ENCODE results near the gene WDR20.
"Not testable (repeated sequence)": the region's sequence is repeated elsewhere in the genome, so short reads cannot be mapped to it uniquely, and the experiment has no call there.

Gene WDR20

GRCh38 chr14:102241147-102241546, 101.5 kb downstream of the WDR20 start:
- H3K36me3 ChIP-seq = no peaks in the 10 kb centered on the region
- no peaks in the 10 kb centered on the region for H3K27me3 ChIP-seq
- peaks cover 6 to 30% (median 15%) of the 10 kb centered on the region in 11 experiments; a peak in 17 of 22 replicates for H3K9me3 ChIP-seq (replicated peaks in 1 of 11)
- H3K4me3 ChIP-seq = no peak overlapping the region
- H3K4me1 ChIP-seq = no peaks in the 10 kb centered on the region
- H3K9ac ChIP-seq = no peak overlapping the region
- H4K20me1 ChIP-seq = no peaks in the 10 kb centered on the region; a peak in 1 of 22 replicates
- TF ChIP-seq Cebpa-rat (IDR thresholded peaks at IDR 0.05) = no peak
- no peak overlapping the region for H3K27ac ChIP-seq
- no peak overlapping the region for H3K4me2 ChIP-seq

- H3K9ac ChIP-seq, H3K4me1 ChIP-seq, H3K27ac ChIP-seq, H4K20me1 ChIP-seq, H3K27me3 ChIP-seq, H3K4me3 ChIP-seq, H3K36me3 ChIP-seq, H3K4me2 ChIP-seq: not testable (repeated sequence)
- H3K9me3 ChIP-seq (replicated peaks in 1 of 11) = peaks cover 6 to 30% (median 15%) of the 10 kb centered on the region in 11 experiments; a peak in 17 of 22 replicates
Observed at GRCh38 chr14:102243795-102244194, 104.1 kb downstream of the WDR20 start.

GRCh38 chr14:102246071-102246470, 106.4 kb downstream of the WDR20 start:
- Histone ChIP-seq H3K9ac (no peak overlapping the region), H3K27ac (no peak overlapping the region), H4K20me1 (no peaks in the 10 kb centered on the region), H3K4me2 (no peak overlapping the region), H3K9me3 (replicated peaks in 1 of 11) (peaks cover 6 to 26% (median 15%) of the 10 kb centered on the region in 11 experiments; a peak in 17 of 22 replicates), H3K36me3 (no peaks in the 10 kb centered on the region), H3K4me3 (no peak overlapping the region), H3K27me3 (no peaks in the 10 kb centered on the region), H3K4me1 (no peaks in the 10 kb centered on the region)
- no peak for TF ChIP-seq Cebpa-rat (IDR thresholded peaks at IDR 0.05)

- TF ChIP-seq Cebpa-rat (IDR thresholded peaks at IDR 0.05) = no peak
- Histone ChIP-seq H3K4me1 (no peaks in the 10 kb centered on the region), H4K20me1 (no peaks in the 10 kb centered on the region), H3K27ac (no peak overlapping the region), H3K9me3 (replicated peaks in 1 of 11) (peaks cover 6 to 18% (median 10%) of the 10 kb centered on the region in 11 experiments; a peak in 17 of 22 replicates), H3K4me3 (no peak overlapping the region), H3K9ac (no peak overlapping the region), H3K36me3 (no peaks in the 10 kb centered on the region), H3K4me2 (no peak overlapping the region), H3K27me3 (no peaks in the 10 kb centered on the region)
Observed at GRCh38 chr14:102248121-102248520, 108.4 kb downstream of the WDR20 start.

- H3K27ac ChIP-seq = no peak overlapping the region
- no peak overlapping the region for H3K4me2 ChIP-seq
Observed at GRCh38 chr14:102249041-102249440, 109.3 kb downstream of the WDR20 start.

GRCh38 chr14:102249981-102250380, 110.3 kb downstream of the WDR20 start:
- Histone ChIP-seq H3K9ac (no peak overlapping the region), H3K27ac (no peak overlapping the region), H3K36me3 (no peaks in the 10 kb centered on the region), H3K4me3 (no peak overlapping the region), H3K9me3 (replicated peaks in 1 of 11) (no peaks in the 10 kb centered on the region), H3K27me3 (no peaks in the 10 kb centered on the region), H3K4me1 (no peaks in the 10 kb centered on the region), H3K4me2 (no peak overlapping the region), H4K20me1 (no peaks in the 10 kb centered on the region)
- no peak for TF ChIP-seq Cebpa-rat (IDR thresholded peaks at IDR 0.05)

More at GRCh38 chr14:102249041-102249440, 109.3 kb downstream of the WDR20 start:
- TF ChIP-seq Cebpa-rat (IDR thresholded peaks at IDR 0.05) = no peak
- Histone ChIP-seq H4K20me1 (no peaks in the 10 kb centered on the region), H3K4me3 (no peak overlapping the region), H3K9me3 (replicated peaks in 1 of 11) (peaks cover 1 to 9% (median 2%) of the 10 kb centered on the region in 11 experiments; a peak in 17 of 22 replicates), H3K9ac (no peak overlapping the region), H3K27me3 (no peaks in the 10 kb centered on the region), H3K4me1 (no peaks in the 10 kb centered on the region), H3K36me3 (no peaks in the 10 kb centered on the region)

- no peak for TF ChIP-seq Cebpa-rat (IDR thresholded peaks at IDR 0.05)
- Histone ChIP-seq H3K27me3 (no peaks in the 10 kb centered on the region), H3K4me1 (no peaks in the 10 kb centered on the region), H3K9ac (no peak overlapping the region), H3K9me3 (replicated peaks in 1 of 11) (no peaks in the 10 kb centered on the region), H4K20me1 (no peaks in the 10 kb centered on the region), H3K36me3 (no peaks in the 10 kb centered on the region), H3K4me2 (no peak overlapping the region), H3K4me3 (no peak overlapping the region), H3K27ac (no peak overlapping the region)
Observed at GRCh38 chr14:102250636-102251035, 110.9 kb downstream of the WDR20 start.

GRCh38 chr14:102251161-102251560, 111.5 kb downstream of the WDR20 start:
- Histone ChIP-seq H3K4me2 (no peak overlapping the region), H3K4me1 (no peaks in the 10 kb centered on the region), H3K27ac (no peak overlapping the region), H3K9ac (no peak overlapping the region), H4K20me1 (no peaks in the 10 kb centered on the region), H3K36me3 (no peaks in the 10 kb centered on the region), H3K9me3 (replicated peaks in 1 of 11) (no peaks in the 10 kb centered on the region), H3K27me3 (no peaks in the 10 kb centered on the region), H3K4me3 (no peak overlapping the region)
- no peak for TF ChIP-seq Cebpa-rat (IDR thresholded peaks at IDR 0.05)

- no peak for TF ChIP-seq Cebpa-rat (IDR thresholded peaks at IDR 0.05)
- Histone ChIP-seq H3K36me3 (no peaks in the 10 kb centered on the region), H4K20me1 (no peaks in the 10 kb centered on the region), H3K4me1 (no peaks in the 10 kb centered on the region), H3K9ac (no peak overlapping the region), H3K4me2 (no peak overlapping the region), H3K27me3 (no peaks in the 10 kb centered on the region), H3K27ac (no peak overlapping the region), H3K9me3 (replicated peaks in 1 of 11) (no peaks in the 10 kb centered on the region), H3K4me3 (no peak overlapping the region)
Observed at GRCh38 chr14:102252834-102253801, 113.4 kb downstream of the WDR20 start.

All from BLaER1 treated with 17β-estradiol and CSF1 and Interleukin-3, amounts not matched to agents 10 nM and 100 nM (cell line).